ENCODE data around the gene RARRES2. TPM values are rescaled to one million over a fixed set of nuclear protein-coding genes. Genes with fewer than 3 reads are reported as not detected.

The RARRES2 gene
- total RNA-seq, 3 donors from 2014 or later (not counting 1 experiment from before 2014, with no cell fraction given), result not detected

- H3K27me3 ChIP-seq (ENCODE audit: control insufficient read depth, insufficient read depth, low read length), result no peaks in the 10 kb centered on the region
- peaks cover 23 to 51% of the 10 kb centered on the region in 2 donors for H3K4me1 Mint-ChIP-seq
- no peak for DNase-seq
- no peak overlapping the region for H3K27ac Mint-ChIP-seq
- H3K27ac ChIP-seq (ENCODE audit: low read length), result no peak overlapping the region
- H3K4me3 Mint-ChIP-seq, result no peak overlapping the region
- no peaks in the 10 kb centered on the region for H3K9me3 Mint-ChIP-seq
- intact Hi-C loops (cut with micrococcal nuclease), result no loop called here
- H3K9me3 ChIP-seq (ENCODE audit: control insufficient read depth, insufficient read depth, low read length), result no peaks in the 10 kb centered on the region
- no peak for TF ChIP-seq CTCF (IDR thresholded peaks at IDR 0.05)
- peaks cover 42% of the 10 kb centered on the region for H3K4me1 ChIP-seq (ENCODE audit: control insufficient read depth, insufficient read depth, low read length)
- no peak for ATAC-seq
- H3K4me3 ChIP-seq (ENCODE audit: low read length), result no peak overlapping the region
- no peaks in the 10 kb centered on the region for H3K27me3 Mint-ChIP-seq (ENCODE audit: low read depth in 2 of 2)
- 87% methylated on average over 21 of the region's 21 CpGs for WGBS (ENCODE audit: insufficient coverage)
- no peaks in the 10 kb centered on the region for H3K36me3 Mint-ChIP-seq
- peaks cover 20% of the 10 kb centered on the region for H3K36me3 ChIP-seq (ENCODE audit: control insufficient read depth, insufficient read depth, low read length)
Measured at GRCh38 chr7:150373049-150373801, 31.8 kb upstream of the RARRES2 start.

- Mint-ChIP-seq H3K27ac (no peak overlapping the region), H3K9me3 (no peaks in the 10 kb centered on the region), H3K4me1 (peaks cover 15 to 46% of the 10 kb centered on the region in 2 donors), H3K27me3 (ENCODE audit: low read depth in 2 of 2) (no peaks in the 10 kb centered on the region), H3K4me3 (no peak overlapping the region), H3K36me3 (no peaks in the 10 kb centered on the region)
- H3K27ac ChIP-seq (ENCODE audit: low read length), result no peak overlapping the region
- intact Hi-C loops (cut with micrococcal nuclease), result no loop called here
- no peaks in the 10 kb centered on the region for H3K9me3 ChIP-seq (ENCODE audit: control insufficient read depth, insufficient read depth, low read length)
- H3K4me3 ChIP-seq (ENCODE audit: low read length), result no peak overlapping the region
- ATAC-seq, result no peak
- 97% methylated on average over 79 of the region's 79 CpGs for WGBS (ENCODE audit: insufficient coverage)
- TF ChIP-seq CTCF (IDR thresholded peaks at IDR 0.05), result no peak
- no peak for DNase-seq
- no peaks in the 10 kb centered on the region for H3K27me3 ChIP-seq (ENCODE audit: control insufficient read depth, insufficient read depth, low read length)
- peaks cover 20% of the 10 kb centered on the region for H3K36me3 ChIP-seq (ENCODE audit: control insufficient read depth, insufficient read depth, low read length)
- peaks cover 39% of the 10 kb centered on the region for H3K4me1 ChIP-seq (ENCODE audit: control insufficient read depth, insufficient read depth, low read length)
Measured at GRCh38 chr7:150372271-150373048, 31.0 kb upstream of the RARRES2 start.

- ATAC-seq, result no peak
- no peak for DNase-seq
- peaks cover 13 to 45% of the 10 kb centered on the region in 2 donors for H3K4me1 Mint-ChIP-seq
- H3K4me1 ChIP-seq (ENCODE audit: control insufficient read depth, insufficient read depth, low read length), result peaks cover 38% of the 10 kb centered on the region
- no peaks in the 10 kb centered on the region for H3K27me3 ChIP-seq (ENCODE audit: control insufficient read depth, insufficient read depth, low read length)
- WGBS (ENCODE audit: insufficient coverage), result 96% methylated on average over 30 of the region's 30 CpGs
- H3K4me3 Mint-ChIP-seq, result no peak overlapping the region
- H3K36me3 Mint-ChIP-seq, result no peaks in the 10 kb centered on the region
- intact Hi-C loops (cut with micrococcal nuclease), result no loop called here
- no peaks in the 10 kb centered on the region for H3K27me3 Mint-ChIP-seq (ENCODE audit: low read depth in 2 of 2)
- H3K9me3 ChIP-seq (ENCODE audit: control insufficient read depth, insufficient read depth, low read length), result no peaks in the 10 kb centered on the region
- H3K36me3 ChIP-seq (ENCODE audit: control insufficient read depth, insufficient read depth, low read length), result peaks cover 20% of the 10 kb centered on the region
- no peak overlapping the region for H3K27ac Mint-ChIP-seq
- no peaks in the 10 kb centered on the region for H3K9me3 Mint-ChIP-seq
- H3K27ac ChIP-seq (ENCODE audit: low read length), result no peak overlapping the region
- no peak for TF ChIP-seq CTCF (IDR thresholded peaks at IDR 0.05)
- H3K4me3 ChIP-seq (ENCODE audit: low read length), result no peak overlapping the region
Measured at GRCh38 chr7:150371996-150372270, 30.5 kb upstream of the RARRES2 start.

Measured in natural killer cell (primary cell).